Neural cell (in vitro differentiated cells): Measurements from ENCODE around the gene TAC4. TPM values are rescaled to one million over a fixed set of nuclear protein-coding genes. Genes with fewer than 3 reads are reported as not detected.

Experiments
- H2AFZ ChIP-seq: fragments of 200-600, 300-800 bp; sonication (generic), shearing (Covaris generic); 2 replicates; pipeline ENCODE4 v1.6.0; 2014; ENCODE audit warnings: low read depth, mild to moderate bottlenecking, antibody characterized with exemption, low read length, moderate library complexity
- H3F3A ChIP-seq: fragments of 200-600 bp; shearing (Covaris generic); 2 replicates; pipeline ENCODE4 v1.6.1; 2016; ENCODE audit warnings: mild to moderate bottlenecking, moderate library complexity, mixed read lengths, antibody characterized with exemption, low read length; ENCODE audit not compliant: insufficient read depth, poor library complexity, severe bottlenecking
- H3K27ac ChIP-seq: fragments of 200-600, 300-800 bp; sonication (generic), shearing (Covaris generic); 2 replicates; pipeline ENCODE4 v1.5.1; 2014; ENCODE audit warnings: mild to moderate bottlenecking, low read length, moderate library complexity
- H3K27me3 ChIP-seq: fragments of 300-800, 200-600 bp; sonication (generic), shearing (Covaris generic); 2 replicates; pipeline ENCODE4 v1.6.0; 2014; ENCODE audit warnings: mild to moderate bottlenecking, low read depth, low read length, moderate library complexity; ENCODE audit not compliant: insufficient read depth
- H3K36me3 ChIP-seq: fragments of 300-800, 200-600 bp; sonication (generic), shearing (Covaris generic); 2 replicates; pipeline ENCODE4 v1.5.1; 2014; ENCODE audit warnings: mild to moderate bottlenecking, antibody characterized with exemption, low read length, moderate library complexity; ENCODE audit not compliant: insufficient read depth
- H3K4me2 ChIP-seq: fragments of 300-800, 200-600 bp; sonication (generic), shearing (Covaris generic); 2 replicates; pipeline ENCODE4 v1.6.0; 2014; ENCODE audit warnings: mild to moderate bottlenecking, low read length
- H3K4me3 ChIP-seq: fragments of 300-800, 200-600 bp; sonication (generic), shearing (Covaris generic); 2 replicates; pipeline ENCODE4 v1.5.1; 2014; ENCODE audit warnings: mild to moderate bottlenecking, low read length, moderate library complexity
- H3K79me2 ChIP-seq: fragments of 200-600 bp; shearing (Covaris generic); replicated peaks from 2 replicates; pipeline ENCODE4 v1.6.0; 2014; ENCODE audit warnings: mild to moderate bottlenecking, low read length, moderate library complexity; ENCODE audit not compliant: insufficient read depth
- H3K9ac ChIP-seq: fragments of 300-800, 200-600 bp; sonication (generic), shearing (Covaris generic); 2 replicates; pipeline ENCODE4 v1.6.1; 2016; ENCODE audit warnings: mild to moderate bottlenecking, low read length, mixed read lengths
- H3K9me2 ChIP-seq: fragments of 200-600 bp; shearing (Covaris generic); 2 replicates; pipeline ENCODE4 v1.6.1; 2016; ENCODE audit warnings: mild to moderate bottlenecking, low read length, mixed read lengths; ENCODE audit not compliant: insufficient read depth
- H3K9me3 ChIP-seq: fragments of 200-600, 300-800 bp; sonication (generic), shearing (Covaris generic); 2 replicates; pipeline ENCODE4 v1.6.1; 2016; ENCODE audit warnings: mild to moderate bottlenecking, mixed run types, low read length, moderate library complexity, mixed read lengths
- H4K20me1 ChIP-seq: fragments of 200-600 bp; shearing (Covaris generic); 2 replicates; pipeline ENCODE4 v1.6.1; 2016; ENCODE audit warnings: mild to moderate bottlenecking, mixed run types; ENCODE audit not compliant: insufficient read depth
- EP300 ChIP-seq: fragments of 450-650 bp; conservative IDR thresholded peaks from 2 replicates; pipeline ENCODE4 v1.6.1; 2014; ENCODE audit warnings: antibody characterized with exemption, mild to moderate bottlenecking, moderate library complexity; ENCODE audit not compliant: poor library complexity, severe bottlenecking
- EZH2 ChIP-seq: fragments of 200-600, 300-800 bp; shearing (Covaris generic), sonication (generic); IDR thresholded peaks from 2 replicates; pipeline ENCODE4 v1.6.1; 2014; ENCODE audit warnings: antibody characterized with exemption, low read length, borderline replicate concordance, mild to moderate bottlenecking; ENCODE audit not compliant: insufficient read depth, poor library complexity, severe bottlenecking
- MXI1 ChIP-seq: fragments of 450-650 bp; conservative IDR thresholded peaks from 2 replicates; pipeline ENCODE4 v1.6.1; 2014; ENCODE audit warnings: antibody characterized with exemption, mild to moderate bottlenecking; ENCODE audit not compliant: poor library complexity, severe bottlenecking
- POLR2AphosphoS5 ChIP-seq: IDR thresholded peaks from 2 replicates; pipeline ENCODE4 v1.6.1; 2012
- RAD21 ChIP-seq: fragments of 450-650 bp; conservative IDR thresholded peaks from 2 replicates; pipeline ENCODE4 v1.6.1; 2014; ENCODE audit warnings: antibody characterized with exemption, mild to moderate bottlenecking, moderate library complexity
- SMC3 ChIP-seq: fragments of 450-650 bp; conservative IDR thresholded peaks from 2 replicates; pipeline ENCODE4 v1.6.1; 2014; ENCODE audit warnings: antibody characterized with exemption, mild to moderate bottlenecking, moderate library complexity; ENCODE audit not compliant: poor library complexity
- TAF1 ChIP-seq: IDR thresholded peaks from 2 replicates; pipeline ENCODE4 v1.6.1; 2012; ENCODE audit warnings: low read depth
- polyA plus RNA-seq: library from polyadenylated mRNA; depleted of rRNA; stranded (reverse); fragments of >200 nt; gene quantifications from 2 replicates; pipeline ENCODE4 v1.2.3, GENCODE V29; 2014
- TF ChIP-seq, protein P1 (sequence below): fragments of 450-650 bp; IDR thresholded peaks from 2 replicates; pipeline ENCODE4 v1.5.1; 2014; ENCODE audit warnings: antibody characterized with exemption, mild to moderate bottlenecking, moderate library complexity; ENCODE audit not compliant: poor library complexity, severe bottlenecking
- TF ChIP-seq, protein P2 (sequence below): IDR thresholded peaks from 2 replicates; pipeline ENCODE4 v1.6.1; 2012; ENCODE audit warnings: borderline replicate concordance

The TAC4 gene
- polyA plus RNA-seq, 1 donor from 2014 or later, result not detected

DNA sequence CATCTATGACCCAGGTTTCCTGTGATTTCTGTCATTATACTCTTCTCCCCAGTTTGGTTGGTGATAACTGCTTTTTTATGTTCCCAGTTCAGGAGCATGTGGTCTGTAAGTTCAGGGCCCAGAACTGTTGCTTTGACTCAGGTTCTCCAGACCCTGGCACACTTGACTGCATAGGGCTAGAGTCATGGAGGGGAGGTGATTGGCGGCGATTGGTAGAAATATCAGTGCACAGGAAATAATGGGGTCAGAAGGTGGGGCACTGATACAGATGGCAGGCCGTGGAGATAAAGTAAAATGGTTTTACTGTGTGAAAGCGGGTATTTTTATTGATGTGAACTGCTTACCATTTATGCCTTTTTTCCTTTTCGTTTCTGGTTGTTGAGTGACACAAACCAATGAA is 28.7 kb downstream of the TAC4 start:
- TF ChIP-seq EP300 (no peak), TAF1 (no peak), SMC3 (no peak)
- TF ChIP-seq, protein P1, sequence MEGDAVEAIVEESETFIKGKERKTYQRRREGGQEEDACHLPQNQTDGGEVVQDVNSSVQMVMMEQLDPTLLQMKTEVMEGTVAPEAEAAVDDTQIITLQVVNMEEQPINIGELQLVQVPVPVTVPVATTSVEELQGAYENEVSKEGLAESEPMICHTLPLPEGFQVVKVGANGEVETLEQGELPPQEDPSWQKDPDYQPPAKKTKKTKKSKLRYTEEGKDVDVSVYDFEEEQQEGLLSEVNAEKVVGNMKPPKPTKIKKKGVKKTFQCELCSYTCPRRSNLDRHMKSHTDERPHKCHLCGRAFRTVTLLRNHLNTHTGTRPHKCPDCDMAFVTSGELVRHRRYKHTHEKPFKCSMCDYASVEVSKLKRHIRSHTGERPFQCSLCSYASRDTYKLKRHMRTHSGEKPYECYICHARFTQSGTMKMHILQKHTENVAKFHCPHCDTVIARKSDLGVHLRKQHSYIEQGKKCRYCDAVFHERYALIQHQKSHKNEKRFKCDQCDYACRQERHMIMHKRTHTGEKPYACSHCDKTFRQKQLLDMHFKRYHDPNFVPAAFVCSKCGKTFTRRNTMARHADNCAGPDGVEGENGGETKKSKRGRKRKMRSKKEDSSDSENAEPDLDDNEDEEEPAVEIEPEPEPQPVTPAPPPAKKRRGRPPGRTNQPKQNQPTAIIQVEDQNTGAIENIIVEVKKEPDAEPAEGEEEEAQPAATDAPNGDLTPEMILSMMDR, result no peak
- Histone ChIP-seq H3K9ac (no peak overlapping the region), H3K9me2 (no peaks in the 10 kb centered on the region), H3F3A (no peaks in the 10 kb centered on the region), H4K20me1 (no peaks in the 10 kb centered on the region), H2AFZ (no peak overlapping the region), H3K4me3 (no peak overlapping the region), H3K36me3 (peaks cover 16% of the 10 kb centered on the region), H3K79me2 (peaks cover 22% of the 10 kb centered on the region), H3K9me3 (no peaks in the 10 kb centered on the region), H3K27ac (no peak overlapping the region), H3K27me3 (no peaks in the 10 kb centered on the region), H3K4me2 (no peak overlapping the region)

DNA sequence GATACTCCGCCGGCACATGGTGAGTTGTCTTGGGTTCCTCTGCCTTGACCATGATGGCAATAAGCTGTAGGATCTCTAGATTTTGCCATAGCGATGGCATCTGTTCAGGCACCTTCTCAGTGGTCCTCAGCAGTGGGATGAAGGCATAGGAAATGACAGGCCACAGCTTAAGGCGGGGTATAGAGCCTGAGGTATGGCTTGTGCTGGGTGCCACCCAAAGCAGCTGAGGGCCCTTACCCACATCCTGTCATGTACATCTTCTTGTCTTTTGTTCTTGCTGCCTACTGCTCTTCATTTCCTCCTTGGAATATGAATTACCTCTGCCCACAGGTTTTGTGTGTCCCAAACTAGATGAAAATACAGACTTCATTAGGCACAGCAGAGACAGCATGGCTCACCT is 29.9 kb downstream of the TAC4 start:
- Histone ChIP-seq H3K4me2 (no peak overlapping the region), H3F3A (no peaks in the 10 kb centered on the region), H3K79me2 (peaks cover 22% of the 10 kb centered on the region), H3K27me3 (no peaks in the 10 kb centered on the region), H4K20me1 (no peaks in the 10 kb centered on the region), H3K9me2 (no peaks in the 10 kb centered on the region), H3K4me3 (no peak overlapping the region), H3K9ac (no peak overlapping the region), H3K9me3 (no peaks in the 10 kb centered on the region), H3K36me3 (peaks cover 6% of the 10 kb centered on the region), H3K27ac (no peak overlapping the region), H2AFZ (no peak overlapping the region)
- TF ChIP-seq TAF1, result no peak
- TF ChIP-seq, protein P1, result no peak
- TF ChIP-seq RAD21, result no peak
- no peak for TF ChIP-seq EZH2

DNA sequence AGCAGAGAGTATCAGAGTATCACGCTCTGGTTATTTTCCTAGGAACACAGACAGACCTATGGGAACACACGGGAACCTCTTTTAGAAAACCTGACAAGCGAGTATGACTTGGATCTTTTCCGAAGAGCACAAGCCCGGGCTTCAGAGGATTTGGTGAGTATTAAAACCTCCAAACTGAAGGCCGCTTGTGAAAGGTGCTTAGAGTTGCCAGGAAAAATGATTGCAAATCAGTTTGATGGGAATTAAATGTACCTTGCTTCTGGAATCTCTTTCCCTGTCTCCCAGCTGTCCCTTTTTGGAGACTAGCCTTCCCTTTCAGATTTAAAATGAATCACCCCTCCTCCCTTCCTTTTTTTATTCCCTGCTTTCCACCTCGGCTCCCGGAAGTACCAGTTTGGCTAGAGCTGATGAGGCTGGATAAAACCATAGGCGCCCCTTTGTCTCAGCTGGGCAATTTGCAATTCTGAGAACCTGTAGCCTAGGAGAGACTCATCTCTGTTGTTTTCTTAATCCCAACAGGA is 32.0 kb downstream of the TAC4 start:
- H3K27me3 ChIP-seq, result no peaks in the 10 kb centered on the region
- H3K36me3 ChIP-seq, result no peaks in the 10 kb centered on the region
- no peaks in the 10 kb centered on the region for H3K9me3 ChIP-seq
- H3K9ac ChIP-seq, result no peak overlapping the region
- H3K4me3 ChIP-seq, result no peak overlapping the region
- no peaks in the 10 kb centered on the region for H3K9me2 ChIP-seq
- H3F3A ChIP-seq, result no peaks in the 10 kb centered on the region
- H4K20me1 ChIP-seq, result no peaks in the 10 kb centered on the region
- H2AFZ ChIP-seq, result no peak overlapping the region
- peaks cover 22% of the 10 kb centered on the region for H3K79me2 ChIP-seq
- H3K27ac ChIP-seq, result no peak overlapping the region
- H3K4me2 ChIP-seq, result no peak overlapping the region
- TF ChIP-seq RAD21, result no peak
- TF ChIP-seq, protein P2, sequence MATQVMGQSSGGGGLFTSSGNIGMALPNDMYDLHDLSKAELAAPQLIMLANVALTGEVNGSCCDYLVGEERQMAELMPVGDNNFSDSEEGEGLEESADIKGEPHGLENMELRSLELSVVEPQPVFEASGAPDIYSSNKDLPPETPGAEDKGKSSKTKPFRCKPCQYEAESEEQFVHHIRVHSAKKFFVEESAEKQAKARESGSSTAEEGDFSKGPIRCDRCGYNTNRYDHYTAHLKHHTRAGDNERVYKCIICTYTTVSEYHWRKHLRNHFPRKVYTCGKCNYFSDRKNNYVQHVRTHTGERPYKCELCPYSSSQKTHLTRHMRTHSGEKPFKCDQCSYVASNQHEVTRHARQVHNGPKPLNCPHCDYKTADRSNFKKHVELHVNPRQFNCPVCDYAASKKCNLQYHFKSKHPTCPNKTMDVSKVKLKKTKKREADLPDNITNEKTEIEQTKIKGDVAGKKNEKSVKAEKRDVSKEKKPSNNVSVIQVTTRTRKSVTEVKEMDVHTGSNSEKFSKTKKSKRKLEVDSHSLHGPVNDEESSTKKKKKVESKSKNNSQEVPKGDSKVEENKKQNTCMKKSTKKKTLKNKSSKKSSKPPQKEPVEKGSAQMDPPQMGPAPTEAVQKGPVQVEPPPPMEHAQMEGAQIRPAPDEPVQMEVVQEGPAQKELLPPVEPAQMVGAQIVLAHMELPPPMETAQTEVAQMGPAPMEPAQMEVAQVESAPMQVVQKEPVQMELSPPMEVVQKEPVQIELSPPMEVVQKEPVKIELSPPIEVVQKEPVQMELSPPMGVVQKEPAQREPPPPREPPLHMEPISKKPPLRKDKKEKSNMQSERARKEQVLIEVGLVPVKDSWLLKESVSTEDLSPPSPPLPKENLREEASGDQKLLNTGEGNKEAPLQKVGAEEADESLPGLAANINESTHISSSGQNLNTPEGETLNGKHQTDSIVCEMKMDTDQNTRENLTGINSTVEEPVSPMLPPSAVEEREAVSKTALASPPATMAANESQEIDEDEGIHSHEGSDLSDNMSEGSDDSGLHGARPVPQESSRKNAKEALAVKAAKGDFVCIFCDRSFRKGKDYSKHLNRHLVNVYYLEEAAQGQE, result no peak
- no peak for TF ChIP-seq TAF1
- no peak for TF ChIP-seq MXI1
- TF ChIP-seq, protein P1, result no peak
- TF ChIP-seq SMC3, result no peak
- TF ChIP-seq POLR2AphosphoS5, result no peak
- no peak for TF ChIP-seq EP300
- no peak for TF ChIP-seq EZH2
